Measurements from ENCODE around the gene CASP2. TPM values are rescaled to one million over a fixed set of nuclear protein-coding genes. Genes with fewer than 3 reads are reported as not detected.

CASP2 gene
- polyA plus RNA-seq, 1 donor (not counting 4 experiments of a cell fraction or from before 2014, with no cell fraction given), result 12.8 TPM

- H3K9ac ChIP-seq (ENCODE audit: control insufficient read depth, extremely low read depth, insufficient read depth, low read length), result no peak overlapping the region
- H3K27ac ChIP-seq (ENCODE audit: control insufficient read depth, insufficient read depth, low read length), result no peak overlapping the region
- dilution Hi-C loops (cut with MboI; ENCODE audit: extremely low pct_ligation_motif_present, low sequenced_read_pairs), result no loop called here
- H3K9me1 ChIP-seq (ENCODE audit: control insufficient read depth, extremely low read depth, insufficient read depth, low read length), result no peaks in the 10 kb centered on the region
- H3K79me2 ChIP-seq (ENCODE audit: control insufficient read depth, insufficient read depth, low read length), result no peaks in the 10 kb centered on the region
- H3K4me1 ChIP-seq (ENCODE audit: control insufficient read depth, extremely low read depth, insufficient read depth, low read length), result peaks cover 11% of the 10 kb centered on the region
- DNase-seq (ENCODE audit: low read depth, low spot score), result no peak
- TF ChIP-seq EZH2 (IDR thresholded peaks at IDR 0.05; ENCODE audit: low read length) (no peak), CTCF (optimal IDR thresholded peaks at IDR 0.05 in 1 of 3, IDR thresholded peaks at IDR 0.05 in 1 of 3, conservative IDR thresholded peaks at IDR 0.05 in 1 of 3; ENCODE audit: extremely low read depth in 1 of 3, insufficient read depth in 2 of 3, low read length in 3 of 3) (no peak)
- no peaks in the 10 kb centered on the region for H3K9me3 ChIP-seq (ENCODE audit: control insufficient read depth, low read depth, low read length)
- no peaks in the 10 kb centered on the region for H4K20me1 ChIP-seq (ENCODE audit: control insufficient read depth, extremely low read depth, insufficient read depth, low read length)
- FAIRE-seq, result no peak
- H3K27me3 ChIP-seq (ENCODE audit: control insufficient read depth, extremely low read depth, insufficient read depth, low read length), result no peaks in the 10 kb centered on the region
- H3K4me2 ChIP-seq (ENCODE audit: control insufficient read depth, extremely low read depth, insufficient read depth, low read depth, low read length), result no peak overlapping the region
- H2AFZ ChIP-seq (ENCODE audit: control insufficient read depth, low read length), result no peak overlapping the region
- no peak overlapping the region for H3K4me3 ChIP-seq (ENCODE audit: control insufficient read depth in 2 of 3, extremely low read depth in 1 of 3, insufficient read depth in 2 of 3, low read depth in 1 of 3, low read length in 3 of 3)
- no peaks in the 10 kb centered on the region for H3K36me3 ChIP-seq (ENCODE audit: control insufficient read depth in 2 of 2, extremely low read depth in 1 of 2, insufficient read depth in 2 of 2, low read length in 2 of 2)
Measured at GRCh38 chr7:143252006-143252405, 36.1 kb upstream of the CASP2 start.

DNA sequence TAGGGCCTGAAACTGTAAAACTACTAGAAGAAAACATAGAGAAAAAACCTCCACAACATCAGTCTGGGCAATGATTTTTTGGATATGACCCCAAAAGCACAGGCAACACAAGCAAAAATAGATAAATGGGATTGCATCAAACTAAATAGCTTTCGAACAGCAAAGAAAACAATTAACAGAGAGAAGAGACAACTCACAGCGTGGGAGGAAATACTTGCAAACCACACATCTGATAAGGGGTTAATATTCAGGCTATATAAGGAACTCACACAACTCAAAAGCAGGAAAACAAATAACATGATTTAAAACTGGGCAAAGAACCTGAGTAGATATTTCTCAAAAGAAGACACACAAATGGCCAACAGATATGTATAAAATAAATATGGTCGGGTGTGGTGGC, 32.6 kb upstream of the CASP2 start:
- TF ChIP-seq EZH2 (IDR thresholded peaks at IDR 0.05; ENCODE audit: low read length), result no peak
- no peak for TF ChIP-seq CTCF (optimal IDR thresholded peaks at IDR 0.05 in 1 of 3, IDR thresholded peaks at IDR 0.05 in 1 of 3, conservative IDR thresholded peaks at IDR 0.05 in 1 of 3; ENCODE audit: extremely low read depth in 1 of 3, insufficient read depth in 2 of 3, low read length in 3 of 3)
- dilution Hi-C loops (cut with MboI; ENCODE audit: extremely low pct_ligation_motif_present, low sequenced_read_pairs), result no loop called here
- Histone ChIP-seq H3K4me2 (ENCODE audit: control insufficient read depth, extremely low read depth, insufficient read depth, low read depth, low read length) (no peak overlapping the region), H3K9me3 (ENCODE audit: control insufficient read depth, low read depth, low read length) (no peaks in the 10 kb centered on the region), H3K27me3 (ENCODE audit: control insufficient read depth, extremely low read depth, insufficient read depth, low read length) (no peaks in the 10 kb centered on the region), H3K4me3 (ENCODE audit: control insufficient read depth in 2 of 3, extremely low read depth in 1 of 3, insufficient read depth in 2 of 3, low read depth in 1 of 3, low read length in 3 of 3) (no peak overlapping the region), H3K9ac (ENCODE audit: control insufficient read depth, extremely low read depth, insufficient read depth, low read length) (no peak overlapping the region), H3K79me2 (ENCODE audit: control insufficient read depth, insufficient read depth, low read length) (no peaks in the 10 kb centered on the region), H4K20me1 (ENCODE audit: control insufficient read depth, extremely low read depth, insufficient read depth, low read length) (no peaks in the 10 kb centered on the region), H3K9me1 (ENCODE audit: control insufficient read depth, extremely low read depth, insufficient read depth, low read length) (no peaks in the 10 kb centered on the region), H3K4me1 (ENCODE audit: control insufficient read depth, extremely low read depth, insufficient read depth, low read length) (peaks cover 14% of the 10 kb centered on the region), H3K36me3 (ENCODE audit: control insufficient read depth in 2 of 2, extremely low read depth in 1 of 2, insufficient read depth in 2 of 2, low read length in 2 of 2) (no peaks in the 10 kb centered on the region), H2AFZ (ENCODE audit: control insufficient read depth, low read length) (no peak overlapping the region), H3K27ac (ENCODE audit: control insufficient read depth, insufficient read depth, low read length) (no peak overlapping the region)
- no peak for DNase-seq (ENCODE audit: low read depth, low spot score)
- FAIRE-seq, result no peak

All from keratinocyte (primary cell).